NCI-H1417 (cell line): ENCODE measurements around the gene PRELID1.
"Not testable (repeated sequence)": the region's sequence is repeated elsewhere in the genome, so short reads cannot be mapped to it uniquely, and the experiment has no call there.

Source experiments
- DNase-seq, 3 experiments: peaks; one replicate each; lab custom pipeline; 2025; lab: John Stamatoyannopoulos, UW

The PRELID1 gene

DNA sequence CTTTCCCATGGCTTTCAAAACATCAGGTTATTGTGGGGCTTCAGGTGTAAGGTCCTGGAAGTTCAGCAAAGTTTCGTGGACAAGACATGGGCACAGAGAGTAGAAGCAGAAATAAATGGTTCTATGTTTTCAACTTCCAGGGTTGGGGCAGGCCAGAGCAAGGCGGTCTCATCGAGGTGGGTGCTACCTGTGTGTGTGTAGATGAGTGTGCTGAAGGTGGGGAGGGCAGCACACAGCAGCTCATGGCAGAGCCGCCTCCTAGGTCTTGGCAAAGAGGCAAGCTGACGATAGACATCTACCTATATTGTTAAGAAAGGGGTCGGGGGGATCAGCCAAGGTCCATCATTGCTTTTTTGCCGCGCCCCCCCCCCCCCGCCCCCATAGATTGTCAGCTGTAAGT lies 3.9 kb upstream of the PRELID1 start:
- no peak for DNase-seq

DNA sequence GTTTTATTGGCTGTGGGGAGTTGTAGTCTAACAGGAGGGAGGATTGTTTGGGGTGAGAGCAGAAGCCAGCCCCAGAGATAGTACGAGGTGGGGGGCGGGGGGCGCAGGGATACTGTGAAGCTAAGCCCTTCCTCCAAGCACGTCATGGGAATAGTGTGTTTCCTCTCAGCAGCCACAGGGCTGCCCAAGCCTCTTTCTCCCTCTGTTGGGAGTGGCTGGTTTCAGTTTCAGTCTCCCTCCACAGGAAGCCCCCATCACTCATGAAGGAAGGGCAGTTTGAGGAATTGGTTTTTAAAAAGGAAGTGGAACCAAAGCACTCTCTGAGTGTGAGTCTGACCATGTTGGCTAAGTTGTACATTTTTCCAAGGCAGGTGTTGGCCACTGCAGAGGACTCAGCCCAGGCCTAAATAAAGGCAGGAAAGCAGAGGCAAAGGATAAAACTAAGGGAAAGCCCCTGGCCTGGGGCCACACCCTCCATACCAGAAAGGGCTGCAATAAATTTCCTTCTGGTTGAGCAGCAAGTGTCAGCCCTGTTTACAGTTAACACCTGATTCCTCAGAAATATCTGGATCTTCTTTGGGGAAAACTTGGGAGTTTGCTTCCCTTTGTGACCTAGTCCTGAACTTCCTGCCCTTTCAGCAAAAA lies 3.2 kb upstream of the PRELID1 start:
- DNase-seq = no peak

DNA sequence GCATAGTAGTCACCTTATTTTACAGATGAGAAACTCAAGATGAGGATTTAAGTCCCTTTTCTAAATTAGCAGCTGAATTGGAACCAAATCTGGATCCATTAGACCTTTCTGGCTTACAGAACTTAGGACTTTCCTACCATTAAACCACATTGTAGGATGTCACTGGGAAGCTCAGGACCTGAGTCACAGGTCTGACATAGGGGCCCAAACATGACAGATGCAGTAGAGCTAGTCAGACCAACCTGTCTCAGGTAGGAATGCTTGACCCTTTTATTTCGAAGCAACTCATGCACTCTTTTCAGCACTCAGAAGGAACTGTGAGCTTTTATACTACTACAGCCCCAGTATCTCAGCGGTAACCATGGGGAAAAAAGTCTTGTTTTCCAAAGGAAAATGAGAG lies 2.6 kb upstream of the PRELID1 start:
- DNase-seq = no peak

DNA sequence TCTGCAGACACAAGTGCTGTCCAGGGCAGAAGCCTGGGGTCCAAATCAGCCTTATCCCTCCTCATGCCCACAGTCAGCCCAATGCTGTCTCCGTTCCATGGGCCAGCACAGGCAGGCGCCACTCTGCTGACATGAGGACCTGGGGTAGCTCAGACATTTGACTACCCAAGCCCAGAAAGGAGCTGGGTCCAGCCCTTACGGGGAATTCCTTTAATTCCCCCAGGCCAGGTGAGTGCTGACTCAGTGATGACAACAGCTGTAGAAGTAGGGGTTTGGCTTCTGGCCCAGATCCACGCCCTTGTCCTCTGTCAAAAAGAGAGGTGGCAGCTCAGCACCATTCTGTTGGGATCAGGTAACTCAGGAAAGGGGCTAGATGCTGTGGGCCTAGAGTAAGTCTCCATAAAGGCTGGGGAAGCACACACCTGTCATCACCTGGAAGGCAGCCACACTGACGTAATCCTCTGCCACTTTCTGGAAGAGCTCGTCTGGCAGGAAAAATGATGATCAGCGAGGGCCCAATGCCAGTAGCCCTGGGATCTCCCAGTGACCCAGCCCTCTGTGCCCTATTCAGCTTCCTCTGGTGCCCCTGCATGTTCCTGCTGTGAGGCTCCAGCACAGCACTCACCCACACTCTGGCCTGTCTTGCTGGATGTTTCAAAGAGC lies 2.0 kb upstream of the PRELID1 start:
- peak in 2 of 3 experiments; percentile 31 to 35 for DNase-seq

DNA sequence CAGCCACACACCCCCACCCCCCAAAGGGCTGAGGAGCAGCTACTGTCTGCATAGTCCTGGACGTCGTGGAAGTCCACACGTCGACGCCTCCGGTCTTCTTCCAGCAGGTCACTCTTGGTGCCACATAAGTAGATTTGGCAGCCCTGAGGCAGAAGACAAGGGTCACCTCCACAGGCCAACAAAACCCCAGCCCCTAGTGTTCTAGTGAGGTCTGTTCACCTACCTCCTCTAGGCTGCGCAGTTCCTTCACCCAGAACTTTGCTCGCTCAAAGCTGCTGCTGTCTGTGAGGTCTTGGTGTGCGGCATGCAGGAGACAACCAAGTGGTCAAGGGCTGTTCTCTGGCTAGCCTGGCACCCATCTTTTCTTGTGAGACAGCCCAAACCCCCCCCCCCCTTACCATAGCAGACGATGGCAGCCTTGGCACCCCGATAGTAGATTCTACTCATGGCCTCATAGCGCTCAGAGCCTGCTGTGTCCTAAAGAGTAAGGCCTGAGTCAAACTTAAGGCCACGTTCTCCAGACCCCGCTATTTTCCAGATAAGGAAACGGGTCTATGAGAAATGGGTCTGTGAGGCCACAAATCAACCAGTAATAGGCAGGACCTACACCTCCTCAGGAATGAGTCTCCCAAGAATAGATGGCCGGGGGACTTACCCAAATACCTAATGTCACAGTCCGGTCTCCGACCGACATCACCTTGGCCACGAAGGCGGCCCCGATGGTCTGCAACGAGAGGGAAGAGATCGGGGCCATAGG lies 1.1 kb upstream of the PRELID1 start:
- DNase-seq = no peak

DNA sequence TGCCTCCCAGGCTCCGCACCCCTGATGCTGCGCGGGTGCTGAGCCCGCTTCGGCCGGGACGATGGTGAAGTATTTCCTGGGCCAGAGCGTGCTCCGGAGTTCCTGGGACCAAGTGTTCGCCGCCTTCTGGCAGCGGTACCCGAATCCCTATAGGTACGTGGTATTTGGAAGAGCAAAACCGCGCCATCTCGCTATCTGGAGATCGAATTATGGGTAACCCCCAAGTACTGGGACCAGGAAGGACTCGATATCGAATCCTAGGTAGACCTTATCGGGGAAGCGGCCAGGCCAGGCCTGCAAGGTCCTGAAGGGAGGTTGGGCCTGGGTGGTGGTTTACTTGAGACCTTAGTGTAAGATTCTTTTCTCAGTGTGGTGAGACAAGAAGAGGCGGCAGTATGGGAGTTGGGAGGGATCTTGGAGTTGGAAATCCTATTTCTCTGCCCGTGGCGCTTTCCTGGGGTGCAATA lies 359 bp downstream of the PRELID1 start:
- DNase-seq = peak in 1 of 3 experiments; percentile 55

DNA sequence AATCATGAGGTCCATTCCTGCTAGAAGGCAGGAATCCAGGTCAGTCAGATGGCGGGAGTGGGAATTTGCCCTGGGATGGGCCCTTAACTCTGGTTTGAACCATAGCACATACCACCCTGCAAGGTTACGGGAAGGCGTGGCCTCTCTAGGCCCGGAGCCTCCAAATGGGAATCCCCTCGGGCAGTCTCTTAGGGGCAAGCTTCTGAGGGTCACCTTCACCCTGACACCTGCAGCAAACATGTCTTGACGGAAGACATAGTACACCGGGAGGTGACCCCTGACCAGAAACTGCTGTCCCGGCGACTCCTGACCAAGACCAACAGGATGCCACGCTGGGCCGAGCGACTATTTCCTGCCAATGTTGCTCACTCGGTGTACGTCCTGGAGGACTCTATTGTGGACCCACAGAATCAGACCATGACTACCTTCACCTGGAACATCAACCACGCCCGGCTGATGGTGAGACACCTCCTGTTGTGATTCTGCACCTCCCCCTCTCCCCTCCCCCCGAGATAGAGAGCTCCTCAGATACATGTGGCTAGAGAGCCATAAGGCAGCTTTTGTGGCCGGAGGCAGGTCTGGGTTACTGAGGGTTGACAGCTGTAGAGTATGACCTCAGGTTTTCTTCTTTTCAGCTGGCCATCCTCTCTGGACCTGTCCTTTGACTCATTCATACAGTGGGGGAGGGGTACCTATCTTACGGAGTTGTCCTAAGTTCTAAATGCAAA lies 957 bp downstream of the PRELID1 start:
- DNase-seq = peak in 1 of 3 experiments; percentile 18

DNA sequence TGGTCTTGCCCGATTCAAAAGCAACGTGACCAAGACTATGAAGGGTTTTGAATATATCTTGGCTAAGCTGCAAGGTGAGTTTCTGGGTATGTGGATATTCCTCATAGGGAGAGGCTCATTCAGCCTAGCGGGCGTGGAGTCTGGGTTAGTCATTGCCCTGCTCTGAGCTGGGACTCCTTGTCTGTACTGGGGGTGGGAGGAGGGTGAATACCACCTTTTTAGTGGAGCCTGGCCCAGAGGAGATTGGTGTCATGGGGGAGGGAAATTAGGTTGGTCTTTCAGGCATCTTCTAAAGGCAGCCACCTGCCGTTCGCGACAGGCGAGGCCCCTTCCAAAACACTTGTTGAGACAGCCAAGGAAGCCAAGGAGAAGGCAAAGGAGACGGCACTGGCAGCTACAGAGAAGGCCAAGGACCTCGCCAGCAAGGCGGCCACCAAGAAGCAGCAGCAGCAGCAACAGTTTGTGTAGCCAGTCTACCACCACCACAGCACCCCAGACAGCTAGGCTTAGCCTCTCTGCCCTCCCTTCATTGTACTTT lies 2.6 kb downstream of the PRELID1 start:
- not testable (repeated sequence) for DNase-seq

DNA sequence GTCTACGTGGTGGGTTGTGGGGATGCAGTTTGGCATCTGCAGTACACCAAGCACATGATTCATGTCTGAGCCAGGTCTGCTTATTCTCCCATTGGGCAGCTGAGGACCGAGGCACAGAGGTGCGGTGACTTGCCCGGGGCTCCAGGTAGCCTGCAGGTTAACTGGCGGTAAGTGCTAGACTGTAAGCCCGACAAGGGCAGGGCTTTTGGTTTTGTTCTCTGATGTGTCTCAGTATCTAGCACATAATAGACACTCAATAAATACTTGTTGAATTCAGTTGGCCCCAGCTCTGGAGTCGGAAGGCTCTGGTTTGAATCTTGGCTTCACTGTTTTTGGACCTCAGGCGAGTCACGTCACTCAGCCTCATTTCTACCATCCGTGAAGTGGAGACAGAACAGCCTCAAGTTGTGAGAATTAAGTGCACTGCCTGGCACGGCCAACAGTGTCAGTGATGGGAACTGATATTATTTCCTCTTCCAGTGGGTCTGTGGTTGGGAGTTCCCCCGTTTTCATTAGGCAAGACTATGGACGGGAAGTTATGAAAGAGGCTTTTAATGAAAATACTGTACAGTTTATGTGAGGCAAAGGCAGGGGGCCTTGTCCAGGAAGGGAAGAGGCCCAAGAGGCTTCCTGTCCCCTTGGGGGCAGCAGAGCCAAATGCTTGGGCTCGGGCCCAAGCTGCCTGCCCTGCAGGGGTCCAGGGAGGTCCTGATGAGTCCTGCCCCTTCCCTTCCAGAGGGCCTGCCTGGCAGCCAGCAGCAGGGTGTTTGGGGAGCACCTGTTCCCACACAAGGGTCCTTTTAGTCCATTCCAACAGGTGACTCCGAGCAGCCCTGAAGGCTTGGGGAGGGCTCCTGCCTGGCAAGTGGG lies 3.3 kb downstream of the PRELID1 start:
- no peak for DNase-seq

DNA sequence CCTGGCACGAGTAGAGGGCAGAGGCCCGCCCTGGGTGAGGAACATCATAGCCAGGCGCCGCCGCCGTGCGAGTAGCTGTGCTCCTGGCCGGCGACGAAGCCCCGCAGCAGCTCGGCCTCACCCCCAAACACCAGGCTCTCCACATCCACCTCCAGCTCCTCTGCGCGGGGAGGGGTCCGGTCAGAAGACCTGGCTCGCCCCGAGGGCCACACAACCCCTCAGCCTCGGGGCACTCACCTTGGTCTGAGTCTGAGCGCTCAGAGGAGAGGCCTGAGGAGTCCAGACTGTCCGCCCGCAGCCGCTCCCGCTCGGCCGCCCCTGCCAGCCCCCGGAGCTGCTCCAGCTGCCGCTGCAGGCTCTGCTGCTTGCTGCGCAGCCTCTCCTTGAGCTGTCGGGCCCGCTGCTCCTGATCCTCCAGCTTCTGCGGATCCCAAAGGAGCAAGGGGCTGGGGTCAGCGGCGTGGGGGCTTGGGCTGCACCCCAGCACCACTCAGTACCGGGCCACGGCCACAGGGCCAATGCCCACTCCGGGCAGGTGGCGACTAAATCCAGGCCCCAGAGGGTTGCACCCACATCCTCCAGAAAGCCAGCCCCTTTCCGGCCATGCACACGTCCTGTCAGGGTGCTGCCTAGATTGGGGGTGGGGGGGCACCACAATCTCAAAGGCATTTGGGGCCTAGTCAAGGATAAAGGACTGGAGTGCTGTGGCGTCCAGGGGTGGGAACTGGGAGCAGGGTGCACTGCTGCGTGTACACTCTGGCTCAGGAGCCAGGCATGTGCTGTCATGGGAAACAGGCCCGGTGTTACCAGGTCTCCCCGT lies 4.2 kb downstream of the PRELID1 start:
- no peak for DNase-seq

DNA sequence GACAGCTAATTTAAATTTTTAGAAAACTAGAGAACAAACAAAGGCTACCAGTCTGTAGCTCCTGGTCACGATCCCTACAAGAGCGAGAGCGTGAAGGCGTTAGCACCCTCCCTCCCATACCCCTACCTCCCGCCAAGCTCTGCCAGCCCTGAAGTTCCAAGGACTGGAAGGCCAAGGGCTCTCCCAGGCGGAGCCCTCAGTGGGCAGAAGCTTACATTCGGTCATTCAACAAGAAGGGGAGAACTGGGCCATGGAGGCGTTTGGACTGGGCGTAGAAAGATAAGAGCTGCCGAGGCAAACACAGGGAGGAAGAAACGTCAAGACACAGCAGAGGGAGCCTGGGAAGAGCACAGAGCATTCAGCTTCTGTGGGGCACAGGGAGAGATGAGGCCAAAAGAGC lies 5.1 kb downstream of the PRELID1 start:
- no peak for DNase-seq

DNA sequence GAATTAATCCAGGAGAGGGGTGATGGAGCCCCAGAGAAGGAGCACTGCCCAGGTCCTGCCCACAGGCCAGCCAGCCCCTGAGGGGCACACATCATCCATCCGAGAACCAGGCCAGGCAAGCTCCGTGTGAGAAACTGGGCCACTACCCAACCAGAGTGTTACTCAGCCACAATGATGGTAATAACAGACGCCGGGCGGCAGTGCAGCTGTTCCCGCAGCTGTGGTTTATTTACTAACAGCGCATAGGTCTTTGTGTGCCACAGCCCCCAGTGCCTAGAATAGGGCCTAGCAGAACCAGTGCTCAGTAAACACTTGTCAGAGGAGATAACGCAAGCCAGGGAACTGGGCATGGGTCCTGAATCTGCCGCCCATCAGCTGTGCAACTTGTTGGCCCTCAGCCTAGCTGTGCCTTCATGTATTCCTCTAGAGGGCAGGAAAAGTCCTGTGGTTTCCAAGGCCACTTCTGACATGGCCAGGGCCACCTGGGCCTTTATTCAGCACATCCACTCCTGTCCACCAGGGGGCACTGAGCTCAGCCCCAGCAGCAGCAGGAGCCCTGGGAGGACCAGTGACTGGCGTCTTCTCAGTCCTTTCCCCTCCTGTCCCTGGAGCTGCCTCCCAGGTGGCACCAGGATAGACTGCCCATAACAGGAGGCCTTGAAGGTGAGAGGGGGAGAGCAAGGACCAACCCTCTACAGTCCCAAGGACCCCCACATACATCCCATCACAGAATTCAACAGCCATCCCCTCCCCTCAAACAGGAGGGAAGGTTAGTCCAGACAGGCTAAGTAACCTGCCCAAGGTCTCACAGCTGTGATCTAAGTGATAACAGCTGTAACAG lies 6.0 kb downstream of the PRELID1 start:
- peak; percentile 23 to 56 (median 55) for DNase-seq

DNA sequence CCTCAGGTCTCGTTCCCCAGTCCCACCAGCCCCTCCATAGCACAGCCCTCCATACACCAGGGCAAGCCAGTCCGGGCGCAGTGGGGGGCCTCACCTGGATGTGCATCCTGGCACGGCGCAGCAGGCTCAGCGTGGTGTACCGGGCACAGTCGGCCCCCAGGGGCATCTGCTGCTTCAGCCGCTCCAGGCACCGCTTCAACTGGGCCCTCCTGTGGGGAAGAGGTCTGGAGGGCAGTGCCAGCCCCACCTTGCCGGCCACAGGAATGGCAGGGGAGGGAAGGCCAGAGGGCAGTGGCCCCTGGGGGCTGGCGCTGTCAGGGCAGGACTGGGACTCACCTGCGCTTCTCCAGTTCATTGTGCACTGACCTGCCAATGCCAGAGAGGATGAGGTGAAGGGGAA lies 6.7 kb downstream of the PRELID1 start:
- DNase-seq = peak in 2 of 3 experiments; percentile 45 to 61

DNA sequence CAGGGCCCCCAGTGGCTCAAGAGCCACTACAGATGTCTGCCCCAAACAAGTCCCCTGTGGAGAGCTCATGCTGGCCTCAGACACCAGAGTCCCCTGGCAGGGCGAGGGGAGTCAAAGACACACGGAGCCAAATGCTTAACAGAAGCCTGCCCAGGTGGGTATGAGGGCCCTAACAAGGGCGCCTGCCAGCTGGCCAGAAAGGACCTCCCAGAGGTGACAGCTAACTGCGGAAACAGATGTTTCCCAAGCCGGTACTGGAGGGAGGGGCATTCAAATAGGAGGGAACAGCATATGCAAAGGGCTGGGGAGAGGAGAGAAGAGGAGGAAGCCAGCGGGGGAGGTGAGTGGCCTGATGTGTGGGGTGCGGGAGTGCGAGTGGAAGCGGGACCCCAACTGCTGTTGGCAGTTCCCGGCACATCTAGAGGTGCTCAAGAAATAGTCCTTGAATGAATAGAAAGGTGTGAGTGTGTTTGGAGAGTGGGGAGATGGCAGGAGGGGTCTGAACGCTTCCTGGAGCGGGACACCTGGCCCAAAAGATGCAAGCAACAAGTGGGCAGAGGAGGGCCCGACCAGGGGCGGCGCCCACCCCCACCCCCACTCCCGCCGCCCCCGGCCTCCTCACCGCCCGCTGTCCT lies 7.3 kb downstream of the PRELID1 start:
- DNase-seq = peak in 2 of 3 experiments; percentile 45 to 61

DNA sequence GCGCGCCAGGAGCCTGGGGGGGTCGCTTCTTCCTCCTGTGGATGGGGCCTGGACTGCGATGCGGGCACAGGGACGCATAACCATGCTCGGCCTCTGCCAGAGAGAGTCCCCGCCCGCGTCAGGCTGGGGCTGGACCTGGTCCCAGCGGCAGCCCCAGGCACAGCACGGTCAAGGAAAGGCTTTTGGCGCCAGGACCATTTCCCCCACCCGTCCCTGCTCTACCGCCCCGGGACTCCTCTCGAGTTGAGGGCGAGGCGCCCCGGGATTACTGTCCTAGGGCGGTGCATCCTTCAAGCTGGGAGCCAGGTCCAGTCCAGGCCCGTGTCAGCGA lies 7.8 kb downstream of the PRELID1 start:
- DNase-seq = peak in 1 of 3 experiments; percentile 40

DNA sequence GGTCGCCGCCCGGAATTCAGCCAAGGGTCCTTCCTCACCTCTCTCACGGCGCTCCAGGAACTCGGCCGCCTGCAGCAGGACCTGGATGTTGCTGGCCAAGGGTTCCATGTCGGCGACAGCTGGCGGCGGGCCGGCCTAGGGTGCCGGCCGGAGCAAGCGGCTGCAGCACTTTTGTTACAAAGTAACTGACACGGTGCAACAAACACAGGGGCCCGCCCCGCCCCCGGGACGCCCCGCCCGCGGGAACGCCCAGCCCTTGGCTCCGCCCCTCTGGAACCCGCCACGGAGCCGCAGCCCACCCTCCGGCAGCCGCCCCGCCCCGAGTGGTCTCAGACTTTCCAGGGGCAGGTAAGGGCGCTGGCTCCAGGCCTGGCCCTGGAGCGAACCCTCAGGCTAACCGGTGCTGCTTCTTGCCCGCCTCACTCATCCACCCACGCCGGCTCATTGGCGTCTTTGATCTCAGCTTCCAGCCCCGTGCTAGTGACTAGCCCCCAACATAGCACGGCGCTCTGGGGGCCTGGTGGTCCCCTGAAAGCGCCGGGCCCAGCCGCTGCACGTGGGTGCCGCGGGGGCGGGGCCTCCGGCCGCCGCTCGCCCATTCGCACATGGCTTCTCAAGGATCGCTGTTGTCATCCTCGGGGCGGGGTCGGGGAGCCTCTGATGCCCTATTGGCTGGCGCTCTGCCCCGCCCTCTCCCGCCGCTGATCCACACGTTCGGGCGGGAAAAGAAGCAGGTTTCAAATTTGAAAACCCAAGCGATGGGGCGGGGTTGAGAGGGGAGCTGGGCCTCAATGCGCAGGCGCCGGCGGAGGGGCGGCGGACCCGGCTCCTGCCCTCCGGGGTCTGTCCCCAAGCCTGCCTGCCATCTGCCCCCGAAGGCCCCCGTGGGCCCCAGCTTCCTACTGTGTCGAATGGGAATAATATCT lies 8.4 kb downstream of the PRELID1 start, which contains the start of gene MXD3:
Gene MXD3, minus strand, starts transcription at position 176 of the 926 bp plus-strand sequence. Its CDS starts 68 bp downstream, at position 108.
- DNase-seq = peak; percentile 94 to 98 (median 97)

DNA sequence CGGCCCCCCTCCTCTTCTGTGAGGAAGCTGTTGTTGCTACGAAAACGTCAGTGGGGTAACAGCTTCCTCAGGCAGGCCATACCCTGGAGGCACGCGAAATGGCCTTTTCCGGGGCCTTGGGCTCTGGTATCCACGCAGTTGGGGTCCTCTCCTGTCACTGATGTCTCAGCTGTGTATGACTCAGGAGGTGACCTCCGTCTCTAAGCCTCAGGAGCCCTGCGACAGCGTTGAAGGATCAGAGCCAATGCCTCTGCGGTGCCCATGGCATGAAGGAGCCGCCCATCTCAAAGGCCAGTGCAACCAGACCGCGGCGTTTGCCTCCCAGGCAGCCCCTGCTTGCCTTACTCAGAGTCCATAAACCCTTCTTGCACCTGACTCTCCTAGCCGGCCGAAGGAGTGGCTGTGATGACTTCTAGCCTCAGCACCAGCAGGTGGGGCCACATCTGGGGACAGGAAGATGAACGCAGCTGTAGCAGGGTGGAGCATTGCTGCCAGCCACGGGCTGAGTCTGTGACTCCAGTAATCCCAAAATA lies 9.1 kb downstream of the PRELID1 start:
- DNase-seq = peak; percentile 54 to 73 (median 61)
